ENCODE results near the gene SEPHS2. TPM values are rescaled to one million over a fixed set of nuclear protein-coding genes. Genes with fewer than 3 reads are reported as not detected.
A peak's percentile ranks its signal among the peaks of the same experiment; 100 is the strongest.

SEPHS2 gene
- total RNA-seq, 4 donors from 2014 or later, result 22.8 to 42.9 (median 32.1) TPM

- DNase-seq (ENCODE audit: low spot score) (no peak), ATAC-seq (ENCODE audit: low FRiP score) (no peak)
- TF ChIP-seq CTCF (IDR thresholded peaks at IDR 0.05), result no peak
Observed at GRCh38 chr16:30416047-30416603, 29.5 kb downstream of the SEPHS2 start.

DNA sequence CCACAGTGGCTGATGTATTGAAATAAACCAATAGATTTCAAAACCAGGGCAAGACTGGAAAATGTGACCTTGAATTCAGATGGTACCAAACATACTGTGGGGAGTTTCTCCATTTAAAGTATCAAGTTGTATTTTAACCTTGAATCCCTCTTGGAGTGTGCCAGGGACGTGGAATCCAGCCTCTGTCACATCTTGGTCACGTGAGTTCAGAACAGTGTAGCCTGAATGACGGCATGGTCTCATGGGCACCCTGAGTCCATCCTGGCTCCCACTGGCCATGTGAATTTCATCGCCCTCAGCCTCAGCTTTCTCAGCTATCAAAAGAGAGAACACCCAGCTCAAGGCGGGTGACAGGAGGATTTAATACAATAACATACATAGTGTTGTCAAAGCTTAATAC, 31.5 kb downstream of the SEPHS2 start:
- no peak for DNase-seq (ENCODE audit: low spot score)
- TF ChIP-seq CTCF (IDR thresholded peaks at IDR 0.05), result no peak
- ATAC-seq (ENCODE audit: low FRiP score), result no peak

DNA sequence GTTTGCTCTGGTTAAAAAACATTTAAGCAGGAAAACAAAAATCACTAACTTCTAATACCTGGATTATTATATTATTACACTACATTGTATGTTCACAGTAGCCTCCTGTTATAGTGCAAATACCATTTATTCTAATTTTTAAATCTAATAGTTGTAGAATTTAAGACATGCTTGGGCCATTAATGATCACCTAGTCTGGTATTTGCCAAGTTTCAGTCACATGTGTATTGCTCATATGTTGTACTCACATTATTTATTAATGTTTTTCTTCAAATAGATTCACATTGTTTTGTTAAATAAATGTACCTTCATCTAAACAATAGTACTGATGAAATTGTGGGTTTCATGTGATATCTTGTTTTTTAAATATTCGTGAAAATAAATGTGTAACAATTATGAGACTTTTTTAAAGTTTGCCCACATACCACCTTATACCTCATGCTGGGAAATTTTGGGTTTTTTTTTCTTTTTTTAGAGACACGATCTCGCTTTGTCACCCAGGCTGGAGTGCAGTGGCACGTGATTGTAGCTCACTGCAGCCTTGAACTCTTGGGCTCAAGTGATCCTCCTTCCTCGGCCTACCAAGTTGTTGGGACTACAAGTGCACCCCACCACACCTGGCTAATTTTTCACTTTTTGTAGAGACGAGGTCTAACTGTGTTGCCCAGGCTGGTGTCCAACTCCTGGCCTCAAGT, 32.4 kb downstream of the SEPHS2 start:
- no peak for DNase-seq (ENCODE audit: low spot score)
- no peak for TF ChIP-seq CTCF (IDR thresholded peaks at IDR 0.05)
- no peak for ATAC-seq (ENCODE audit: low FRiP score)

GRCh38 chr16:30409125-30410060, 36.3 kb downstream of the SEPHS2 start:
- TF ChIP-seq CTCF (IDR thresholded peaks at IDR 0.05), result peak in 2 of 3 donors; percentile 10 to 82
- DNase-seq (ENCODE audit: low spot score), result peak; percentile 95
- peak; percentile 71 for ATAC-seq (ENCODE audit: low FRiP score)

- no peak for ATAC-seq (ENCODE audit: low FRiP score)
- DNase-seq (ENCODE audit: low spot score), result no peak
- TF ChIP-seq CTCF (IDR thresholded peaks at IDR 0.05), result no peak
Observed at GRCh38 chr16:30407804-30408534, 37.7 kb downstream of the SEPHS2 start.

DNA sequence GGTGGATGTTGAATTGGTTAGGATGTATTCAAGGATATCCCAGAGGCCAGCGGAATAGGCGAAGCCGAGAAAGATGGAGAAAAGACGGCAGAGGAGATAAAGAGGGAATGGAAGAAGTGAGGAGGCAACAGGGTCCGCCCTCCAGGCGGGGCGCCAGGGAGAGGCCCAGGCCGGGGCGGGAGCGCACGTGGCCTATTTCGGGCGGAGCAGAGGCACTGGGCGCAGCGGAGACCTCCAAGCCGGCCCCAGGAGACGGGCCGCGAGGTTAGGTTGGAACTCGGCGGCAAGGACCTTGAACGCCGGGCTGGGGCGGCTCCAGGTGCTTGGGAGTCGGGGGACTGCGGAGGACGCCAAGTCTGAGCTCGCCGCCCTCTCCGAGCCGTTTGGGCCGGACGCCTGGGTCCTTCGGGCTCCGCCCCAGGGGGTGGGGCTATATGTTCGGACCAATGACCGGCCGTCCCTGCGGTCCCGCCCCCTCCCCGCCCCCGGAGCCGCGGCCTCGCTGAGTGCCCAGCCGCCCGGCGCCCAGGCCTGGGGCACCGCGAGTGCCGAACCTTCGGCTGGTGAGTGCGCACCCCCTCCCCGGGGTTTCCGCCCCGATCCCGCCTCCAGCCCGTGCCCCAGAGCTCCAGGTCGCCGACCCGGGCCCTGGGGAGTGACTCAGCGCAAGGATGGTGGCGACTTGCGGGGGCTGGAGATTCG, 38.4 kb downstream of the SEPHS2 start, which contains the start of gene ZNF771:
Gene ZNF771, plus strand, starts transcription at position 505 of the 702 bp plus-strand sequence. CDS start 448 bp downstream, outside the sequence.
- no peak for TF ChIP-seq CTCF (IDR thresholded peaks at IDR 0.05)
- peak; percentile 94 for ATAC-seq (ENCODE audit: low FRiP score)
- DNase-seq (ENCODE audit: low spot score), result peak; percentile 86
